SU-DHL-6 (cell line): ENCODE data around the gene SOWAHB.

Experiments used
- CTCF ChIP-seq: fragments of 200-600 bp; sonication (generic); IDR thresholded peaks from one replicate; pipeline ENCODE4 v1.5.1; 2017; ENCODE audit warnings: antibody characterized with exemption, mild to moderate bottlenecking, low read length, moderate library complexity; ENCODE audit not compliant: insufficient read depth, poor library complexity, severe bottlenecking
- EZH2phosphoT487 ChIP-seq: fragments of 200-600 bp; sonication (generic), shearing (Covaris generic); conservative IDR thresholded peaks from 2 replicates; pipeline ENCODE4 v1.6.1; 2018; ENCODE audit warnings: mild to moderate bottlenecking, antibody characterized with exemption, low read length, moderate library complexity, mixed read lengths

DNA sequence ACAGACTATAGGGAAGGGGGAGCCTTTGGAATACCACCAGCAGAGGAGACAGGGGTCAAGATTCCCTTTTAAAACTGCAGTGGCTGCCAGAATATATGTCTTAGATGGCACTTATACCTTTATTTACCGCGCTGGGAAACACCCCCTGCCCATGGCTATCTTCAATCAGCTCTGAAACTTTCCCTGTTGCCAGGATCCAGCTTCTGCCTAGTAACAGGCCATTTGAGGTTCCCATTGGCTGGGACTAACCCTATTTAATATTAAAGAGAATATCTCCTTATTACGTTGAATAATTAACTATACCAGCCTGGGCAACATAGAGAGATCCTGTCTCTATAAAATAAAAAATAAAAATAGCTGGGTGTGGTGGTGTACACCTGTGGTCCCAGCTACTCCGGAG, 23.8 kb downstream of the SOWAHB start:
- TF ChIP-seq CTCF (no peak), EZH2phosphoT487 (no peak)
